ENCODE data around the gene IKZF2. TPM values are rescaled to one million over a fixed set of nuclear protein-coding genes. Genes with fewer than 3 reads are reported as not detected.

IKZF2 gene
- total RNA-seq, 4 donors from 2014 or later: 2.6 to 14.5 (median 4.2) TPM

GRCh38 chr2:213016166-213016983 lies 135.0 kb downstream of the IKZF2 start:
- intact Hi-C loops (cut with DNase I; ENCODE audit: low total_unique reads): no loop called here
- no peak overlapping the region for H3K4me3 ChIP-seq
- no peak for DNase-seq
- no peaks in the 10 kb centered on the region for H3K36me3 ChIP-seq
- TF ChIP-seq POLR2A (IDR thresholded peaks at IDR 0.05): no peak
- TF ChIP-seq, protein P1, sequence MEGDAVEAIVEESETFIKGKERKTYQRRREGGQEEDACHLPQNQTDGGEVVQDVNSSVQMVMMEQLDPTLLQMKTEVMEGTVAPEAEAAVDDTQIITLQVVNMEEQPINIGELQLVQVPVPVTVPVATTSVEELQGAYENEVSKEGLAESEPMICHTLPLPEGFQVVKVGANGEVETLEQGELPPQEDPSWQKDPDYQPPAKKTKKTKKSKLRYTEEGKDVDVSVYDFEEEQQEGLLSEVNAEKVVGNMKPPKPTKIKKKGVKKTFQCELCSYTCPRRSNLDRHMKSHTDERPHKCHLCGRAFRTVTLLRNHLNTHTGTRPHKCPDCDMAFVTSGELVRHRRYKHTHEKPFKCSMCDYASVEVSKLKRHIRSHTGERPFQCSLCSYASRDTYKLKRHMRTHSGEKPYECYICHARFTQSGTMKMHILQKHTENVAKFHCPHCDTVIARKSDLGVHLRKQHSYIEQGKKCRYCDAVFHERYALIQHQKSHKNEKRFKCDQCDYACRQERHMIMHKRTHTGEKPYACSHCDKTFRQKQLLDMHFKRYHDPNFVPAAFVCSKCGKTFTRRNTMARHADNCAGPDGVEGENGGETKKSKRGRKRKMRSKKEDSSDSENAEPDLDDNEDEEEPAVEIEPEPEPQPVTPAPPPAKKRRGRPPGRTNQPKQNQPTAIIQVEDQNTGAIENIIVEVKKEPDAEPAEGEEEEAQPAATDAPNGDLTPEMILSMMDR (IDR thresholded peaks at IDR 0.05): no peak
- no peaks in the 10 kb centered on the region for H3K27me3 ChIP-seq
- no peak overlapping the region for H3K27ac ChIP-seq
- H3K9me3 ChIP-seq: no peaks in the 10 kb centered on the region
- H3K4me1 ChIP-seq: no peaks in the 10 kb centered on the region

DNA sequence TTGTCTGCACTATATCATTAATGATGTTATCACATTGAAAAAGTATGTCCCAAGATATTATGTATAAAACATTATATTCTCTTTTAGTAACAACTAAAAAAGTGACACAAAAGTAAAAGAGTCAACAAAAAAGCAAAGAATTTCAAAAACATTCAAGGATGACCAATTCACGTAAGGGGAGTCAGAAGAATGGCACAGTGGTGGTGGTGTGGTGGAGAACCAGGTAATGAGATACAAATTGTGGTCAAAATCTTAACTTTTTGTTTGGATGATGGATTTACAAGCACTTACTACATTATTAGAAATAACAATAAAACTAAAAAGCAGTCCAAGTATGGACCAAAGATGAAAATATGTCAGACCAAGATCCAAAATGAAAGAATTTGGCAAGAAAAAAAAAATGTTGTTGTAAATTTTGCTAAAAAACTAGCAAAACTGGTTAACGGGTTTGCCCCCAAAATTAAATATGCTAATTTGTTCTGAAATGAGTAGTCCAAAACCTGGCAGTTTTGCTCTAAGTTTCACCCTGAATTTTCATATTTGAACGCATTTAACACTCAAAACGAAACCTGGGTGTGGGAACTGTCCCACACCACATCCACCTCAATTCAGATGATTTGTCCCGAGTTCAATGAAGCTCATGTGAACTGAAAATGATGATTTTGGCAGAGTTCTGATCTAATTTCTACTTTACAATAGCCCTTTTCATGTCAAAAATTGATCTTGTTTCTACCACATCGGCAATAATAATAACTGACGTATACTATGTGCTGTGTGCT lies 135.8 kb downstream of the IKZF2 start:
- no peaks in the 10 kb centered on the region for H3K4me1 ChIP-seq
- H3K27ac ChIP-seq: no peak overlapping the region
- no peaks in the 10 kb centered on the region for H3K36me3 ChIP-seq
- no peaks in the 10 kb centered on the region for H3K27me3 ChIP-seq
- no peaks in the 10 kb centered on the region for H3K9me3 ChIP-seq
- no peak for DNase-seq
- H3K4me3 ChIP-seq: no peak overlapping the region
- no peak for TF ChIP-seq POLR2A (IDR thresholded peaks at IDR 0.05)
- TF ChIP-seq, protein P1 (IDR thresholded peaks at IDR 0.05): no peak
- intact Hi-C loops (cut with DNase I; ENCODE audit: low total_unique reads): no loop called here

DNA sequence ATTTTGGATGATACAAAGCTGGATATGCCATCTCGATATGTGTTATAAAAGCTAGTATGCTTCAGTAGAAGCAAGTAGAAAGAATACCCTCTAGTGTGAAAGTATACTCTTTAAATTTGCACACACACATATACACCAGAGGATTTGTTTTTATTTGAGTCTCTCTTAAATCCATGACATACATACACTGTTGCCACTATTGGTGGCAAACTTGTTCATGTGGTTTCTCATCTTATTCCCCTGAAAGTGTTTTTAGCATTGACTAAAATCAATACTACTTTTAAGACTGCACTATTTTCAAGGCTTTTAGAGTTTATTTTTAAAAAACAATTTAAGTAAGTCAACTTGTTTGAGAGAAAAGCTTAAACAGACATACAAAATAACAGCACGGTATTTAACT lies 137.4 kb downstream of the IKZF2 start:
- H3K4me3 ChIP-seq: no peak overlapping the region
- H3K27ac ChIP-seq: no peak overlapping the region
- H3K36me3 ChIP-seq: no peaks in the 10 kb centered on the region
- no peak for DNase-seq
- H3K4me1 ChIP-seq: no peaks in the 10 kb centered on the region
- no peaks in the 10 kb centered on the region for H3K9me3 ChIP-seq
- intact Hi-C loops (cut with DNase I; ENCODE audit: low total_unique reads): no loop called here
- no peaks in the 10 kb centered on the region for H3K27me3 ChIP-seq
- TF ChIP-seq, protein P1 (IDR thresholded peaks at IDR 0.05): no peak
- TF ChIP-seq POLR2A (IDR thresholded peaks at IDR 0.05): no peak

GRCh38 chr2:213011505-213011904 lies 139.9 kb downstream of the IKZF2 start:
- H3K27me3 ChIP-seq: no peaks in the 10 kb centered on the region
- no peaks in the 10 kb centered on the region for H3K9me3 ChIP-seq
- TF ChIP-seq, protein P1 (IDR thresholded peaks at IDR 0.05): no peak
- no peak for TF ChIP-seq POLR2A (IDR thresholded peaks at IDR 0.05)
- no peak overlapping the region for H3K27ac ChIP-seq
- intact Hi-C loops (cut with DNase I; ENCODE audit: low total_unique reads): no loop called here
- DNase-seq: no peak
- no peak overlapping the region for H3K4me3 ChIP-seq
- H3K36me3 ChIP-seq: no peaks in the 10 kb centered on the region
- no peaks in the 10 kb centered on the region for H3K4me1 ChIP-seq

Measured in uterus (tissue), 4 donors.